PC-3 (cell line): Measurements from ENCODE around the gene COL27A1.

Experiments used
- EZH2 ChIP-seq: fragments of 300-600 bp; sonication (generic); IDR thresholded peaks from one replicate; pipeline ENCODE4 v1.6.1; 2017; ENCODE audit warnings: antibody characterized with exemption, mild to moderate bottlenecking, low read length; ENCODE audit not compliant: unreplicated experiment
- TF ChIP-seq, protein P1 (sequence below): fragments of 300-600 bp; sonication (generic); conservative IDR thresholded peaks from 2 replicates; pipeline ENCODE4 v1.5.1; 2017; ENCODE audit warnings: antibody characterized with exemption, low read depth, mild to moderate bottlenecking, low read length

DNA sequence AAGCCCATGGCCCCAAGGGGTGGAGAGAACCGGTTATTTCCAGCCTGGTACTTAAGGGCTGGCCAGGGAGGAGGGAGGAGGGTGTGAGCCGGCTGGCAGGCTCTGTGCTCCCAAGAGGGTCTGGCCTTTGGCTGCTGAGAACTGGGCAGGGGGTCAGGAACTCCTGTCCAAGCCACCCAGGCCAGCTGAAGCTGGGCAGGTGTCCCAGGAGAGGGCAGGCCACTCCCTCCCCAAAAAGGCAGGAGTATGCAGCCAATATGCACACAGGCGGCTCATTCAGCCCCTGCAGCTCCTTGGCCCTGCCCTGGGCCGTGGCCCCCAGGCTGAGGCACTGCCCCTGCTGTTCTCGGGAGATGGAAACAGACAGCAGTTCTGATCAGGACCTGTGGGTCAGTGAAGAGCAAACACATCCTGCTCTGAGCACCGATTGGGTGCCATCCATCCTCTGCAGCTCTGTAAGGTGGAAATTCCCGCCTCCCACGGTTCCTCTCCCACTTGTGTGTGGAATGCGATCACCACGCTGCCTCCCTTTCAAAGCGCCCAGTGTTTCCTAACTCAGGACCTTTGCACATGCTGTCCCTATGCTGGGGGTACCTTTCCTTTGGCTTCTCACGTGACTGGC is 39.1 kb upstream of the COL27A1 start:
- TF ChIP-seq, protein P1, sequence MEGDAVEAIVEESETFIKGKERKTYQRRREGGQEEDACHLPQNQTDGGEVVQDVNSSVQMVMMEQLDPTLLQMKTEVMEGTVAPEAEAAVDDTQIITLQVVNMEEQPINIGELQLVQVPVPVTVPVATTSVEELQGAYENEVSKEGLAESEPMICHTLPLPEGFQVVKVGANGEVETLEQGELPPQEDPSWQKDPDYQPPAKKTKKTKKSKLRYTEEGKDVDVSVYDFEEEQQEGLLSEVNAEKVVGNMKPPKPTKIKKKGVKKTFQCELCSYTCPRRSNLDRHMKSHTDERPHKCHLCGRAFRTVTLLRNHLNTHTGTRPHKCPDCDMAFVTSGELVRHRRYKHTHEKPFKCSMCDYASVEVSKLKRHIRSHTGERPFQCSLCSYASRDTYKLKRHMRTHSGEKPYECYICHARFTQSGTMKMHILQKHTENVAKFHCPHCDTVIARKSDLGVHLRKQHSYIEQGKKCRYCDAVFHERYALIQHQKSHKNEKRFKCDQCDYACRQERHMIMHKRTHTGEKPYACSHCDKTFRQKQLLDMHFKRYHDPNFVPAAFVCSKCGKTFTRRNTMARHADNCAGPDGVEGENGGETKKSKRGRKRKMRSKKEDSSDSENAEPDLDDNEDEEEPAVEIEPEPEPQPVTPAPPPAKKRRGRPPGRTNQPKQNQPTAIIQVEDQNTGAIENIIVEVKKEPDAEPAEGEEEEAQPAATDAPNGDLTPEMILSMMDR, result no peak
- TF ChIP-seq EZH2, result no peak
